M059J (cell line): ENCODE measurements around the gene MED9. TPM values are rescaled to one million over a fixed set of nuclear protein-coding genes. Genes with fewer than 3 reads are reported as not detected.

Experiments
- DNase-seq: peaks from one replicate; pipeline ENCODE4 v3.0.0-alpha.2; 2012; ENCODE audit warnings: low read depth
- total RNA-seq: library from RNA; depleted of rRNA; stranded (reverse); fragments of >200 nt; shearing (Covaris generic); gene quantifications from 2 replicates; pipeline ENCODE4 v1.2.3, GENCODE V29; 2014; rRNA removed

Gene MED9
- total RNA-seq, 1 experiment from 2014 or later = 20.8 TPM

- DNase-seq = no peak
Observed at GRCh38 chr17:17535957-17536356, 59.2 kb downstream of the MED9 start.

- DNase-seq = no peak
Observed at GRCh38 chr17:17536702-17537101, 59.9 kb downstream of the MED9 start.

- no peak for DNase-seq
Observed at GRCh38 chr17:17537311-17538099, 60.7 kb downstream of the MED9 start.

GRCh38 chr17:17538417-17539391 lies 61.9 kb downstream of the MED9 start:
- no peak for DNase-seq

GRCh38 chr17:17539591-17539990 lies 62.8 kb downstream of the MED9 start:
- no peak for DNase-seq

GRCh38 chr17:17540278-17540906 lies 63.6 kb downstream of the MED9 start:
- no peak for DNase-seq

- no peak for DNase-seq
Observed at GRCh38 chr17:17540935-17541639, 64.3 kb downstream of the MED9 start.

GRCh38 chr17:17541640-17542001 lies 64.8 kb downstream of the MED9 start:
- DNase-seq = no peak

Other genes starting within 250 kb of the MED9 start
- 8.7 and 19.3 TPM in 2 replicates for gene FLCN, start 239.8 kb upstream of the MED9 start, total RNA-seq
- gene COPS3, start 195.8 kb upstream of the MED9 start, total RNA-seq = 204 and 245 TPM in 2 replicates
- 1.6 and 1.8 TPM in 2 replicates for gene NT5M, start 173.6 kb upstream of the MED9 start, total RNA-seq
- gene RASD1, start 19.4 kb downstream of the MED9 start, total RNA-seq = 2.1 and 3.0 TPM in 2 replicates
- gene PEMT, start 114.7 kb downstream of the MED9 start, total RNA-seq = 41.5 and 56.8 TPM in 2 replicates
- gene RAI1, start 204.5 kb downstream of the MED9 start, total RNA-seq = 3.9 and 13.1 TPM in 2 replicates